GM12878 (cell line): ENCODE data around the gene SECTM1. TPM values are rescaled to one million over a fixed set of nuclear protein-coding genes. Genes with fewer than 3 reads are reported as not detected.

ENCODE experiments used
- ATAC-seq: fragments of 200-7000 bp; cut with Tn5 transposase; 3 replicates; pipeline ENCODE4 v1.9.1; 2020; ENCODE audit warnings: mild to moderate bottlenecking, moderate library complexity
- BruUV-seq: library from RNA; stranded (reverse); fragments of 400-500 nt; replicated peaks from 2 replicates; lab custom pipeline; 2021; lab: Mats Ljungman, UMichigan
- CTCF ChIA-PET: fragments of 300-600 bp; sonication (Branson Sonifier 250); formaldehyde crosslinking; extraction: SDS; loops from one replicate; lab custom pipeline; 2021; ENCODE audit warnings: inconsistent platforms; lab: Yijun Ruan, JAX
- POLR2A ChIA-PET: fragments of 350-600 bp; formaldehyde crosslinking; extraction: SDS; loops from one replicate; lab custom pipeline; 2021; ENCODE audit warnings: inconsistent platforms; lab: Charles Lee
- RAD21 ChIA-PET: fragments of 300-600 bp; sonication (Branson Sonifier 250); formaldehyde crosslinking; loops from one replicate; lab custom pipeline; 2023; ENCODE audit warnings: antibody characterized with exemption; ENCODE audit not compliant: unreplicated experiment; lab: Charles Lee
- SMC1A ChIA-PET: fragments of 300-600 bp; sonication (Branson Sonifier 250); formaldehyde crosslinking; loops from one replicate; lab custom pipeline; 2023; ENCODE audit not compliant: unreplicated experiment, uncharacterized antibody; lab: Charles Lee
- DNase-seq: peaks from one replicate; pipeline ENCODE4 v3.0.0-alpha.2; 2011; ENCODE audit warnings: low read depth, low spot score
- FAIRE-seq: peaks from 3 replicates; lab custom pipeline; 2011; peaks lifted over from hg19 to GRCh38; lab: Jason Lieb, UNC
- H2AFZ ChIP-seq: 2 replicates; pipeline ENCODE4 v1.6.0; 2011; ENCODE audit warnings: low read depth, low read length, control low read depth; ENCODE audit not compliant: control insufficient read depth
- H3K27ac ChIP-seq: 2 replicates; pipeline ENCODE4 v1.5.1; 2011; ENCODE audit warnings: control low read depth; ENCODE audit not compliant: control insufficient read depth, insufficient read depth
- H3K27me3 ChIP-seq, 2 experiments: replicated peaks in 1 of 2; 2 replicates each; pipeline versions ENCODE4 v1.6.0 to v1.6.1; 2011; ENCODE audit warnings: low read length in 1 of 2; ENCODE audit not compliant: control insufficient read depth in 2 of 2, insufficient read depth in 2 of 2
- H3K36me3 ChIP-seq, 2 experiments: 2 replicates each; pipeline ENCODE4 v1.5.1; 2011; ENCODE audit warnings: low read length in 1 of 2; ENCODE audit not compliant: control insufficient read depth in 2 of 2, insufficient read depth in 2 of 2
- H3K4me1 ChIP-seq: 2 replicates; pipeline ENCODE4 v1.6.1; 2011; ENCODE audit warnings: mild to moderate bottlenecking, low read length, moderate library complexity, mixed read lengths; ENCODE audit not compliant: control insufficient read depth, insufficient read depth
- H3K4me2 ChIP-seq: 2 replicates; pipeline ENCODE4 v1.6.0; 2011; ENCODE audit warnings: control low read depth; ENCODE audit not compliant: control insufficient read depth, insufficient read depth
- H3K4me3 ChIP-seq: fragments of 200-600 bp; sonication (generic); 2 replicates; pipeline ENCODE4 v1.5.1; 2016
- H3K79me2 ChIP-seq: 2 replicates; pipeline ENCODE4 v1.6.0; 2011; ENCODE audit warnings: low read length; ENCODE audit not compliant: control insufficient read depth, insufficient read depth
- H3K9ac ChIP-seq: 2 replicates; pipeline ENCODE4 v1.8.0; 2011; ENCODE audit warnings: low read length, control low read depth, mixed read lengths; ENCODE audit not compliant: control insufficient read depth, insufficient read depth
- H3K9me3 ChIP-seq: replicated peaks from 3 replicates; pipeline ENCODE4 v1.5.1; 2011; ENCODE audit warnings: mild to moderate bottlenecking, low read length; ENCODE audit not compliant: control insufficient read depth, insufficient read depth
- H4K20me1 ChIP-seq: 2 replicates; pipeline ENCODE4 v1.6.0; 2011; ENCODE audit not compliant: control insufficient read depth, insufficient read depth
- CBX3 ChIP-seq: fragments of 200-600 bp; sonication (generic); IDR thresholded peaks from 2 replicates; pipeline ENCODE4 v1.6.1; 2016; ENCODE audit warnings: low read depth, borderline replicate concordance
- DPF2 ChIP-seq: fragments of 450-650 bp; IDR thresholded peaks from 2 replicates; pipeline ENCODE4 v1.6.1; 2017; ENCODE audit warnings: mild to moderate bottlenecking
- LARP7 ChIP-seq: fragments of 450-650 bp; IDR thresholded peaks from 2 replicates; pipeline ENCODE4 v1.6.1; 2017; ENCODE audit warnings: mild to moderate bottlenecking
- RBBP5 ChIP-seq: fragments of 200-600 bp; sonication (generic); conservative IDR thresholded peaks from 2 replicates; pipeline ENCODE4 v1.6.1; 2016
- RCOR1 ChIP-seq: conservative IDR thresholded peaks from 2 replicates; pipeline ENCODE4 v1.6.1; 2012; ENCODE audit warnings: low read depth, low read length, improper control_type of control experiment
- SPI1 ChIP-seq: IDR thresholded peaks from 2 replicates; pipeline ENCODE4 v1.6.1; 2011; ENCODE audit warnings: low read depth, mild to moderate bottlenecking, low read length, moderate library complexity, borderline replicate concordance; ENCODE audit not compliant: insufficient read depth
- SREBF2 ChIP-seq: IDR thresholded peaks from 2 replicates; pipeline ENCODE4 v1.6.1; 2012; ENCODE audit warnings: mild to moderate bottlenecking, low read length
- TAF1 ChIP-seq: IDR thresholded peaks from 2 replicates; pipeline ENCODE4 v1.6.1; 2011; ENCODE audit warnings: mild to moderate bottlenecking, low read depth, low read length, borderline replicate concordance
- WGBS: methylation state at CpG from one replicate; pipeline ENCODE4 v1.1.6; 2016; ENCODE audit warnings: low lambda C conversion rate; ENCODE audit not compliant: insufficient replicate concordance, insufficient coverage; ENCODE audit errors: missing lambda C conversion rate; 5-methylcytosine and 5-hydroxymethylcytosine counted together
- in situ Hi-C: fragments of 300-500 bp; cut with MboI; formaldehyde crosslinking; loops from 9 replicates; pipeline ENCODE4 v1.14.3; 2018; ENCODE audit warnings: mixed read lengths
- intact Hi-C: fragments of 100-400 bp; cut with micrococcal nuclease; formaldehyde crosslinking; loops from one replicate; pipeline ENCODE4 v1.14.2; 2022; ENCODE audit not compliant: unreplicated experiment
- polyA plus RNA-seq, 11 experiments: library from polyadenylated mRNA; depleted of rRNA in 4 of 11; unstranded in 6 of 11; stranded (reverse) in 5 of 11; fragments of >200 nt; fragmentation: Nextera tagmentation in 4 of 11; fragmentation: Illumina TruSeq in 1 of 11; extraction: Ambion mirVana in 4 of 11; extraction: Trizol in 1 of 11; gene quantifications; 1 replicate in 1 of 11; 2 replicates in 10 of 11; pipeline versions ENCODE4 v1.2.1 to v1.2.3, GENCODE V29; 2011 to 2016; ENCODE audit warnings: inconsistent platforms in 2 of 11, missing spikeins in 2 of 11, low read depth in 1 of 11
- total RNA-seq, 4 experiments: library from RNA; depleted of rRNA in 3 of 4; stranded (reverse); fragments of >200 nt in 3 of 4; fragmentation: Illumina TruSeq in 1 of 4; extraction: Trizol in 1 of 4; gene quantifications; 2 replicates each; pipeline versions ENCODE4 v1.2.1 to v1.2.3, GENCODE V29; 2013 to 2021
- TF ChIP-seq, protein P1 (sequence below): IDR thresholded peaks from 2 replicates; pipeline ENCODE4 v1.6.1; 2011; ENCODE audit warnings: borderline replicate concordance, low read depth, mild to moderate bottlenecking, moderate library complexity, mixed read lengths, low read length; ENCODE audit not compliant: insufficient read depth; ENCODE audit errors: extremely low read length
- TF ChIP-seq, protein P2 (sequence below): IDR thresholded peaks from 2 replicates; pipeline ENCODE4 v1.6.1; 2012; ENCODE audit warnings: low read depth, low read length, improper control_type of control experiment

Gene SECTM1
- total and polyA plus RNA-seq, 10 of the 15 experiments (the other 5 are each of a cell fraction or from before 2014, with no cell fraction given) = 0.10 to 0.13 (median 0.12) TPM; not detected in 7

GRCh38 chr17:82305727-82306300 lies 27.8 kb downstream of the SECTM1 start (continued):
- TF ChIP-seq, protein P1, sequence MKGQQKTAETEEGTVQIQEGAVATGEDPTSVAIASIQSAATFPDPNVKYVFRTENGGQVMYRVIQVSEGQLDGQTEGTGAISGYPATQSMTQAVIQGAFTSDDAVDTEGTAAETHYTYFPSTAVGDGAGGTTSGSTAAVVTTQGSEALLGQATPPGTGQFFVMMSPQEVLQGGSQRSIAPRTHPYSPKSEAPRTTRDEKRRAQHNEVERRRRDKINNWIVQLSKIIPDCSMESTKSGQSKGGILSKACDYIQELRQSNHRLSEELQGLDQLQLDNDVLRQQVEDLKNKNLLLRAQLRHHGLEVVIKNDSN = no peak

DNA sequence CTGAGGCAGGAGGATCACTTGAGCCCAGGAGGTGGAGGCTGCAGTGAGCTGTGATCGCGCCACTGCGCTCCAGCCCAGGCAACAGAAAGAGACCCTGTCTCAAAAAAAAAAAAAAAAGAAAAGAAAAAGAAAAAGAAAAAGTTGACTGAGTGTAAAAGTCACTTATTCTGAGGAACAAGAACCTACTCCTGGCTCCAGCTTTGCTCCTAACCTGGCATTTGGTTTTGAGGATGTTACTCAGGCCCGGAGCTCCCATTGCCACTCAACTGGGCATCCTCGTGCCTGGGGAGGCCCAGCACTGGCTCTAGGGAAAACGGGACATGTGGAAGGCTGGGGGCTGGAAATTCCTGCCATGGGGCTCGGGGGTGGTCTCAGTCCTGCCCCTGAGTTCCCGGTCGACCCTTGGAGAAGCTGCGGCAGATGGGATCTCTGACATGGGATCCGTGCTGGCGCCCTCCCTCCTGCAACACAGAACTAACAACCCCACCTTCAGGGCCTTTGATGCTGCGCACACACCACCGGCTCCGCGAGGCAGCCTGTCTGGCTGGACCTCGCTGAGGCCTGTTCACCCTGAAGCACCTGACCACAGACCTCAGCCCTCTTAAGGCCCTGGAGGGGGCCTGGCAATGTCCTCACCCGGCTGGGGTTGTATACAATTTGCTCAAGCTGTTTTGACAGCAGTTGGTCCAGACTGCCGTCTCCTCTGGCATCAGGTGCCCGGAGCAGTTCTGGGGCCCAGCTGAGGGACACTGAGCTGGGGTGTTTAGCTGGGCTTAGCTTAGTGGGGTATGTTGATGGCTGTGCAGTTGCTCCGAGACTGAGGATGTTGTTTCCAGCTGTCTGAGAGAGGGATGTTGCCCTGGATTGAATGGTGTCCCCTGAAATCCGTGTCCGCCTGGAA lies 28.5 kb downstream of the SECTM1 start:
- ATAC-seq = no peak
- Histone ChIP-seq H3K9me3 (no peaks in the 10 kb centered on the region), H3K79me2 (no peaks in the 10 kb centered on the region), H3K4me1 (peaks cover 29% of the 10 kb centered on the region), H3K27ac (no peak overlapping the region), H4K20me1 (no peaks in the 10 kb centered on the region), H3K9ac (no peak overlapping the region), H3K36me3 (no peaks in the 10 kb centered on the region), H3K27me3 (no peaks in the 10 kb centered on the region; a peak in 2 of 4 replicates), H3K4me2 (no peak overlapping the region), H3K4me3 (no peak overlapping the region), H2AFZ (no peak overlapping the region)
- FAIRE-seq = no peak
- ChIA-PET CTCF (interaction anchor here (0.6 to 1.2 kb wide), 4 partner anchors 12 to 70 kb away, joined by 3 read pairs; partner anchors contain the start of gene CD7), POLR2A (interaction anchor here (0.6 to 3.0 kb wide), 3 partner anchors 8 to 789 kb away, joined by 4 to 10 read pairs (median 4); no protein-coding TSS in a partner anchor), RAD21 (interaction anchor here (7.9 kb wide), 1 partner anchor 18 kb away, joined by 77 read pairs; no protein-coding TSS in a partner anchor), SMC1A (interaction anchor here (0.6 to 1.9 kb wide), 3 partner anchors 43 to 99 kb away, joined by 3 to 5 read pairs (median 5); no protein-coding TSS in a partner anchor)
- WGBS = 66% methylated on average over 20 of the region's 23 CpGs
- no peak for DNase-seq
- TF ChIP-seq TAF1 (no peak), RCOR1 (no peak), DPF2 (no peak), LARP7 (no peak), CBX3 (no peak), SPI1 (no peak), RBBP5 (no peak), SREBF2 (no peak)
- TF ChIP-seq, protein P2, sequence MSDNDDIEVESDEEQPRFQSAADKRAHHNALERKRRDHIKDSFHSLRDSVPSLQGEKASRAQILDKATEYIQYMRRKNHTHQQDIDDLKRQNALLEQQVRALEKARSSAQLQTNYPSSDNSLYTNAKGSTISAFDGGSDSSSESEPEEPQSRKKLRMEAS = no peak
- no TSS peak for BruUV-seq
- in situ Hi-C loops (no loop called here), intact Hi-C loops (no loop called here)
